ENCODE measurements around the gene ARSA. TPM values are rescaled to one million over a fixed set of nuclear protein-coding genes. Genes with fewer than 3 reads are reported as not detected.

The ARSA gene
- total RNA-seq, 2 experiments from 2014 or later = 64.2 to 66.5 TPM

DNA sequence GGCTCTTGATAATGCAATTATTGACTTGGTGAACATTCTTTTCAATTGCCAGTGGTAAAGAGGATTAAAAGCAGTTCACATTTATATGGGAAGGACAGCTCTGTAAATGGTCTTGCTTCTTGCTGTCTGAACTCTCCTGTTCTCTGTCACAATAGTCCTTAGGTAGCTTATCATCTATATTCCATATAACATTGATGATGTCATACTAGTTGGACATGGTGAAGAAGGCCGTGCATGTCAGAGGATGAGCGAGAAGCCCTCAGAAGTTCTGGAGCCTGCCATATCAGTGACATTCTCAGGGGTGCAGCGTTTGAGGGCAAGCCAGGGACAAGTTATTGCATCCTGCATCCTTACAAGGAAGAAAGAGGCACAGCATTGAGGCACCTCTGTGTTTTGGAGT lies 42.7 kb downstream of the ARSA start:
- peaks cover 7% of the 10 kb centered on the region for H3K36me3 Mint-ChIP-seq (ENCODE audit: low read depth)
- CTCF ChIA-PET = interaction anchor here (0.6 to 1.0 kb wide), 2 partner anchors 22 to 59 kb away, joined by 3 read pairs; partner anchors contain the start of gene SYCE3

GRCh38 chr22:50584106-50585096 lies 43.6 kb downstream of the ARSA start:
- no peaks in the 10 kb centered on the region for H3K27me3 Mint-ChIP-seq
- peak overlapping the region; percentile 88 for H3K4me3 Mint-ChIP-seq
- H3K9me3 Mint-ChIP-seq = no peaks in the 10 kb centered on the region
- peaks cover 25% of the 10 kb centered on the region for H3K4me1 Mint-ChIP-seq
- CTCF ChIA-PET = interaction anchor here (0.6 to 1.0 kb wide), 2 partner anchors 22 to 58 kb away, joined by 3 read pairs; partner anchors contain the start of gene SYCE3
- POLR2A ChIA-PET = no interaction called here
- no peak overlapping the region for H3K27ac Mint-ChIP-seq
- no peak for DNase-seq
- H3K36me3 Mint-ChIP-seq (ENCODE audit: low read depth) = peaks cover 15% of the 10 kb centered on the region

More for the DNA sequence above, 42.7 kb downstream of the ARSA start:
- Mint-ChIP-seq H3K27me3 (peaks cover 1% of the 10 kb centered on the region), H3K27ac (no peak overlapping the region), H3K4me1 (peaks cover 17% of the 10 kb centered on the region), H3K9me3 (no peaks in the 10 kb centered on the region), H3K4me3 (no peak overlapping the region)
- POLR2A ChIA-PET = no interaction called here
- DNase-seq = no peak

GRCh38 chr22:50583294-50583861 lies 44.6 kb downstream of the ARSA start:
- Mint-ChIP-seq H3K4me1 (peaks cover 31% of the 10 kb centered on the region), H3K27me3 (no peaks in the 10 kb centered on the region), H3K27ac (peak overlapping the region; percentile 87), H3K36me3 (ENCODE audit: low read depth) (peaks cover 16% of the 10 kb centered on the region), H3K4me3 (peak overlapping the region; percentile 88), H3K9me3 (no peaks in the 10 kb centered on the region)
- DNase-seq = no peak
- CTCF ChIA-PET = no interaction called here
- POLR2A ChIA-PET = interaction anchor here (0.6 to 1.6 kb wide), 2 partner anchors 18 to 57 kb away, joined by 3 to 5 read pairs; no protein-coding TSS in a partner anchor

DNA sequence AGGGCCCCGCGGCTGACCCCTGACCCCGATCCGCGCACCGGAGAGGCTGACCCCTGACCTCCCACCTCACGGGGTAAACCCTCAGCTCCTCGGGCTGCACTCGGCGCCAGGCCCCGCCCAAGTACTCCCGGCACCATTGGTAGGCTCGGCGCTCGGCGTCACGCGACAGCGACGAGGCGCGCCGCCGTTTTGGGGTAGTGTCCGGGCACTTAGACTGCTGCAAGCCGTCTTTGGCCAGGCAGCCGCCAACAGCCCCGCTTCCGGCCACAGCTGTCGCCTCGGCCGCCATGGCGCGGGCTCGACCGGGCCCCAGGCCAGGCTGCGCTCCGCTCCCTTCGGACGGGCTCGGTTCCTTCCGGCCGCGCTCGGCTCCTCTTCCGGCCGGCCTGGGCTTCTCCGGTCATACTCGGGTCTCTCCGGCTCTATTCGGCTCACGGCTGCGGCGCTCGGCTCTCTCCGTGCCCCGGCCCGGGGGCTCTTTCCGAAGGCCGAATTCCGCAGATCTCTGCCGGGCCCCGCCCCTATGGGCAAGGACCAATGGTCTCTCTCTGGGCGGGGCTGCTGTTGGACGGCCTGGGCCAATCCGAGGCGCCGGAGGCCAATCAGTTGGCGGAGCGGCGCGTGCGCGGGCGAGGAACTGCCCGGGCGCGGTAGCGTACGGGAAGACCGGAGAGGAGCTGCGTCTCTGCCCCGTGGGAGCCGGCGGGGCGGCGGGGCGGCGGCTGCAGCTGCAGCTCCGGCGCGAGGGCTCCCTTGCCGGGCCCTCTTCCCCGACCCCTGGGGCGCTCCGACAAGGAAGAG lies 45.3 kb downstream of the ARSA start, which contains the start of gene CHKB:
TSS of gene CHKB (minus strand) at position 357 of the 801 bp plus-strand sequence. CDS start at position 289, 68 bp downstream.
- Mint-ChIP-seq H3K9me3 (no peaks in the 10 kb centered on the region), H3K4me1 (peaks cover 31% of the 10 kb centered on the region), H3K4me3 (peak within 1 kb of the TSS; percentile 88), H3K27ac (peak within 1 kb of the TSS; percentile 98), H3K27me3 (no peaks in the 10 kb centered on the region), H3K36me3 (ENCODE audit: low read depth) (peaks cover 16% of the 10 kb centered on the region)
- CTCF ChIA-PET = interaction anchor here (1.6 to 2.9 kb wide), 4 partner anchors 10 to 58 kb away, joined by 5 to 17 read pairs (median 7); partner anchors contain the start of genes SCO2 and SYCE3
- peak; percentile 99 for DNase-seq
- POLR2A ChIA-PET = interaction anchor here (0.6 to 1.6 kb wide), 2 partner anchors 17 to 57 kb away, joined by 3 to 5 read pairs; no protein-coding TSS in a partner anchor

- ChIA-PET POLR2A (interaction anchor here (0.7 to 1.6 kb wide), 2 partner anchors 56 kb away, joined by 5 to 6 read pairs; no protein-coding TSS in a partner anchor), CTCF (interaction anchor here (1.0 to 2.9 kb wide), 6 partner anchors 9 to 57 kb away, joined by 3 to 17 read pairs (median 6); partner anchors contain the start of genes KLHDC7B, SCO2 and SYCE3)
- no peaks in the 10 kb centered on the region for H3K27me3 Mint-ChIP-seq
- H3K4me3 Mint-ChIP-seq = peak overlapping the region; percentile 88
- H3K9me3 Mint-ChIP-seq = no peaks in the 10 kb centered on the region
- H3K4me1 Mint-ChIP-seq = peaks cover 35% of the 10 kb centered on the region
- H3K36me3 Mint-ChIP-seq (ENCODE audit: low read depth) = peaks cover 22% of the 10 kb centered on the region
- H3K27ac Mint-ChIP-seq = peak overlapping the region; percentile 98
- peak; percentile 37 for DNase-seq
Observed at GRCh38 chr22:50581950-50582492, 45.9 kb downstream of the ARSA start.

- ChIA-PET CTCF (interaction anchor here (0.6 to 2.9 kb wide), 9 partner anchors 9 to 305 kb away, joined by 3 to 17 read pairs (median 3); partner anchors contain the start of genes KLHDC7B, SCO2 and SYCE3), POLR2A (interaction anchor here (0.7 kb wide), 1 partner anchor 55 kb away, joined by 6 read pairs; no protein-coding TSS in a partner anchor)
- H3K27ac Mint-ChIP-seq = peak overlapping the region; percentile 92
- no peak for DNase-seq
- no peaks in the 10 kb centered on the region for H3K9me3 Mint-ChIP-seq
- peaks cover 35% of the 10 kb centered on the region for H3K4me1 Mint-ChIP-seq
- peak overlapping the region; percentile 88 for H3K4me3 Mint-ChIP-seq
- peaks cover 24% of the 10 kb centered on the region for H3K36me3 Mint-ChIP-seq (ENCODE audit: low read depth)
- H3K27me3 Mint-ChIP-seq = no peaks in the 10 kb centered on the region
Observed at GRCh38 chr22:50581031-50581949, 46.7 kb downstream of the ARSA start.

GRCh38 chr22:50579752-50580151 lies 48.2 kb downstream of the ARSA start:
- peaks cover 29% of the 10 kb centered on the region for H3K36me3 Mint-ChIP-seq (ENCODE audit: low read depth)
- POLR2A ChIA-PET = no interaction called here

DNA sequence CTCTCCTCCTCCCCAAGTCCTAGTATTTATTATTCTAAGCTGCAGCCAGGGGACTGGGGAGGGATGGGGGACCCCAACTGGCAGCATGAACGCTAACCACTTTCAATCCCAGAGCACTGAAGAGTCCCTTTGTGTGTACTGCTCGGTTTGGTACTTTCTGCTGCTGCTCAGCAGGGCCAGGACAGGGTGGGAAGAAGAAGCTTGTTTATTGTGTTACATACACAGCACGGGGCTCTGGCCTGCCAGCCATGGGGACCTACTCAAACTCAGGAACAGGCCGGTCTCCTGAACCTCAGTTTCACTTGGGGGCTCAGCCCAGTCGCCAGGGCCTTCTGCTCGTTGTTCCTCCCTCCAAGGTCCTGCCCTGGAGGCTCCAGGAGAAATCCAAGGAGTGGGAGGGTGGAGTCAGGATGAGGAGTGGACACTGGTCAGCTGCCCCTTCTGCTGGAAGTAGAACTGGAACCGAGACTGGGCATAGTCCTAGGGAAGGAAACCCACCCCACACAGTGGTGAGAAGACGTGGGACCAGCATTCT lies 49.1 kb downstream of the ARSA start:
- no peaks in the 10 kb centered on the region for H3K9me3 Mint-ChIP-seq
- H3K36me3 Mint-ChIP-seq (ENCODE audit: low read depth) = peaks cover 32% of the 10 kb centered on the region
- H3K4me1 Mint-ChIP-seq = peaks cover 37% of the 10 kb centered on the region
- ChIA-PET CTCF (interaction anchor here (1.2 to 3.0 kb wide), 3 partner anchors 14 to 53 kb away, joined by 4 to 16 read pairs (median 6); partner anchors contain the start of genes SCO2 and SYCE3), POLR2A (no interaction called here)
- no peak overlapping the region for H3K27ac Mint-ChIP-seq
- H3K4me3 Mint-ChIP-seq = no peak overlapping the region
- H3K27me3 Mint-ChIP-seq = no peaks in the 10 kb centered on the region
- no peak for DNase-seq

More at GRCh38 chr22:50579752-50580151, 48.2 kb downstream of the ARSA start:
- CTCF ChIA-PET = interaction anchor here (2.1 kb wide), 1 partner anchor 54 kb away, joined by 6 read pairs; the partner anchor contains the start of gene SCO2
- no peak for DNase-seq
- peak overlapping the region; percentile 34 for H3K27ac Mint-ChIP-seq
- no peak overlapping the region for H3K4me3 Mint-ChIP-seq
- no peaks in the 10 kb centered on the region for H3K27me3 Mint-ChIP-seq
- no peaks in the 10 kb centered on the region for H3K9me3 Mint-ChIP-seq
- H3K4me1 Mint-ChIP-seq = peaks cover 37% of the 10 kb centered on the region

DNA sequence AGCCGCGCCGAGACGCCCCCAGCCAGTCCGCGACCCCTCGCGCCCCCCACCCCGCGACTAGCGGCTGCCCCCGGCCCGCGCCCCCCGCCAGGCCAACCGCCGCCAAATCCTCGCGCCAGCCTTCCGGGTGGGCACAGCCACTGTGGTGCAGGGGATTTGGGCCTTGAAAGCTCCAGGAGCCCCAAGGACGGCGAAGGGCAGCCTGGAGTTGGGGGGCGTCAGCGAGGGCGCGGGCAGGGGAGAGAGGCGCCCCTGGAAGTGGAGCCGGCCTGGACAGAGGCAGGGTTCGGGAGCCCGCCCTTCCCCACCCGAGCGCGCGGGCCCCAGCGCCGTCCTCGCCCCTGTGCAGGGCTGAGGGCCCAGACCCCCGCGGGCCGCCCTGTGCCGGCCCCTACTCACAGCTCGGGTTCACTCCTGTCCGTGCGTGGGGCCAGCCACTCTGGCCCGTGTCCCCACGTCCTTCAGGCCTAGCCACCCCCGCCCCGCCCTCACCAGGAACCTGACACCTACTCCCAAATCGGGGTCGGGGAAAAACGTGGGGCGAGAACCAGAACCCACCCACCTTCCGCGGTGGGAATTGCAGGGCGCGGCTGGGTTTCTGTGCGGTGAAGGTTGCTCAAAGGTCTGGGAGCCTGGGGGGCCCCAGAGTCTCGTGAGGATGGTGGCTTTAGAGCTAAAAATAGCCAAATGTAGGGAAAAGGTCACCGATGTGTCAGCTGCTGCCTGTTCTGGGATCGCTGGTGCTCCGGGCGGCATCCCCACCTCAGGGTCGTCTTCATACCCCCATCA lies 49.8 kb downstream of the ARSA start, which contains the start of gene CPT1B:
TSS of gene CPT1B (minus strand) at position 441 of the 789 bp plus-strand sequence. CDS start 512 bp downstream, outside the sequence.
- peak within 1 kb of the TSS; percentile 16 for H3K4me3 Mint-ChIP-seq
- H3K36me3 Mint-ChIP-seq (ENCODE audit: low read depth) = peaks cover 32% of the 10 kb centered on the region
- peak within 1 kb of the TSS; percentile 31 for H3K27ac Mint-ChIP-seq
- H3K27me3 Mint-ChIP-seq = no peaks in the 10 kb centered on the region
- DNase-seq = no peak
- no peaks in the 10 kb centered on the region for H3K9me3 Mint-ChIP-seq
- peaks cover 30% of the 10 kb centered on the region for H3K4me1 Mint-ChIP-seq
- ChIA-PET POLR2A (no interaction called here), CTCF (interaction anchor here (1.2 to 3.0 kb wide), 5 partner anchors 12 to 53 kb away, joined by 4 to 16 read pairs (median 6); partner anchors contain the start of genes SCO2 and SYCE3)

DNA sequence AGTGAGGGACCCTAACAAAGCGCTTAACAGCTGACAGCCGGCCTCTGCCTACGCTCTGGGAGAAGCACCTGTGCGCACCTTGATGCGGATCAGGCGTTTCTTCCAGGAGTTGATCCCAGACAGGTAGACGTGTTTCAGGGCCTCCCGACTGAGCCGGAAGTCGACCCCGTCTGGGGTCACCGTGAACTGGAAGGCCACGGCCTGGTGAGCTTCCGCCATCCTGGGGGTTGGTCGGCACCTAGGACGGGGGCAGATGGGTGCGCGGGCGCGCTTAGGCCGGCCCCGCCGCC lies 50.3 kb downstream of the ARSA start:
- ChIA-PET POLR2A (no interaction called here), CTCF (interaction anchor here (1.6 to 3.0 kb wide), 4 partner anchors 12 to 52 kb away, joined by 5 to 16 read pairs (median 6); partner anchors contain the start of genes SCO2 and SYCE3)
- Mint-ChIP-seq H3K4me1 (peaks cover 30% of the 10 kb centered on the region), H3K9me3 (no peaks in the 10 kb centered on the region), H3K4me3 (peak overlapping the region; percentile 16), H3K27ac (peak overlapping the region; percentile 31), H3K36me3 (ENCODE audit: low read depth) (peaks cover 33% of the 10 kb centered on the region), H3K27me3 (no peaks in the 10 kb centered on the region)
- no peak for DNase-seq
